ENCODE data around the gene PTPN22. TPM values are rescaled to one million over a fixed set of nuclear protein-coding genes. Genes with fewer than 3 reads are reported as not detected.
A peak's percentile ranks its signal among the peaks of the same experiment; 100 is the strongest.

The PTPN22 gene
- total and polyA plus RNA-seq, 9 of the 15 experiments (the other 6 are each of a cell fraction or from before 2014, with no cell fraction given) = 0.45 to 4.6 (median 1.1) TPM

GRCh38 chr1:113913887-113914664 lies 42.6 kb upstream of the PTPN22 start (continued):
- TF ChIP-seq E2F8 (IDR thresholded peaks at IDR 0.05; ENCODE audit: low read depth, partially characterized antibody) (peak; percentile 75), TFE3 (CRISPR knock-in tag; IDR thresholded peaks at IDR 0.05) (no peak), PBX2 (CRISPR knock-in tag; IDR thresholded peaks at IDR 0.05; ENCODE audit: low read depth) (no peak), PBX2 (tag; conservative IDR thresholded peaks at IDR 0.05; ENCODE audit: low read depth) (peak; percentile 63), PKNOX1 (IDR thresholded peaks at IDR 0.05) (peak; percentile 86), MYNN (IDR thresholded peaks at IDR 0.05) (peak; percentile 95), MYNN (CRISPR knock-in tag; IDR thresholded peaks at IDR 0.05) (no peak), FOXA3 (CRISPR knock-in tag; conservative IDR thresholded peaks at IDR 0.05 in 1 of 2, IDR thresholded peaks at IDR 0.05 in 1 of 2) (no peak), MECOM (CRISPR knock-in tag; IDR thresholded peaks at IDR 0.05) (peak; percentile 65; the same call in 1 of the 2 replicates), RREB1 (CRISPR knock-in tag; IDR thresholded peaks at IDR 0.05) (no peak; the same call in 1 of the 2 replicates)

All from K562 (cell line).